RCC 7860 (cell line): ENCODE measurements around the gene GPX4.
A peak's percentile ranks its signal among the peaks of the same experiment; 100 is the strongest.
"Not testable (repeated sequence)": the region's sequence is repeated elsewhere in the genome, so short reads cannot be mapped to it uniquely, and the experiment has no call there.

Experiments used
- DNase-seq: peaks from one replicate; pipeline ENCODE4 v3.0.0-alpha.2; 2015; ENCODE audit warnings: low spot score
- FAIRE-seq: peaks from 2 replicates; lab custom pipeline; 2012; peaks lifted over from hg19 to GRCh38; lab: Jason Lieb, UNC

GPX4 gene

GRCh38 chr19:1113030-1113985 is 9.5 kb downstream of the GPX4 start:
- DNase-seq (peak; percentile 58), FAIRE-seq (no peak)

DNA sequence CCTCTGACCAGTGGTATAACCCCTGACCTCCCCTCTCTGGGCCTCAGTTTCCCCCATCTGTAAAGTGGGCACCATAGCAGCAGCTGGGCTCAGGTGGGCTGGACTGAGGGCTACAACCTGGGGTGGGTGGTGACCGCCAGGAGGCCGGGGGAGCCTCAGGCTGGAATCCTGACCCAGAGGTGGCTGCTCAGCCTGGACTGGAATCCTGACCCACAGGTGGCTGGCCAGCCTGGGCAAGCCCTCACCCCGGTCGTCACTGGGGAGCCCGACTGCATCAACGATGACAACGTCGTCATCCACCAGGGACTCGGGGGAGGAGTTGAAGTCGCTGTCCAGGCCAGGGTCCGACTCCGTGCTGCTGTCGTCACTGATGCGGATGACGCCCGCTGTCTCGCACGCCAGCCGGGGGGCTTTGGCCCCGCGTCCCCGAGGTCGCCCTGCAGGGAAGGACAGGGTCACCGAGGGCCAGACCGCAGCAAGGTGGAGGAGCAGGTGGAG is 10.2 kb downstream of the GPX4 start:
- FAIRE-seq (no peak), DNase-seq (no peak)

DNA sequence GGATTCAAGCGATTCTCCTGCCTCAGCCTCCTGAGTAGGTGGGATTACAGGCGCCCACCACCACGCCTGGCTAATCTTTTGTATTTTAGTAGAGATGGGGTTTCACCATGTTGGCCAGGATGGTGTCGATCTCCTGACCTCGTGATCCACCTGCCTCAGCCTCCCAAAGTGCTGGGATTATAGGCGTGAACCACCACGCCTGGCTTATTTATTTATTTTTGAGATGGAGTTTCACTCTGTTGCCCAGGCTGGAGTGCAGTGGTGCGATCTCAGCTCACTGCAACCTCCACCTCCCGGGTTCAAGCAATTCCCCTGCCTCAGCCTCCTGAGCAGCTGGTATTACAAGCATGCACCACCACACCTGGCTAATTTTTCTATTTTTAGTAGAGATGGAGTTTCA is 10.9 kb downstream of the GPX4 start:
- not testable (repeated sequence) for DNase-seq, FAIRE-seq

GRCh38 chr19:1115646-1116420 is 12.0 kb downstream of the GPX4 start:
- no peak for DNase-seq
- FAIRE-seq: no peak

GRCh38 chr19:1116726-1117581 is 13.2 kb downstream of the GPX4 start:
- no peak for DNase-seq
- no peak for FAIRE-seq

DNA sequence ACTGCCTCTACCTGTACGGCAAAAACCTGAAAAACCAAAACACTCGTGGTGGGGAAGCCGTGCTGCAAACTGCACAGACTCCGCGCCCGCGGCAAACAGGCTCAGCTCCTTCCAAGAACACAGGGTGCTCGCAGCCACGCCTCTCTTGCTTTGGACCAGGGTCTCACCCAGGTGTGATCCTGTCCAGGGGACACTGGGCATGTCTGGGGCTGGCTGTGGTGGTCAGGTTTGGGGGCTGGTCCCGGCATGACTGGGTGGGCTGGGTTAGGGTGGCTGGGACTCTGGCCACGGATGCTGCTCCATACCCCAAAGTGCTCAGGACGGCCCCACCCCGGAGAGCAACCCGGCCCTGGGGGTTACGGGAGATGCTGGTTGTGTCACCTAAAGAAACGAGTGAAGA is 13.9 kb downstream of the GPX4 start:
- DNase-seq: no peak
- FAIRE-seq: no peak

- DNase-seq: no peak
- no peak for FAIRE-seq
Observed at GRCh38 chr19:1118999-1119398, 15.2 kb downstream of the GPX4 start.

- no peak for FAIRE-seq
- no peak for DNase-seq
Observed at GRCh38 chr19:1119475-1120217, 15.9 kb downstream of the GPX4 start.

GRCh38 chr19:1121395-1121794 is 17.6 kb downstream of the GPX4 start:
- FAIRE-seq: no peak
- DNase-seq: no peak

DNA sequence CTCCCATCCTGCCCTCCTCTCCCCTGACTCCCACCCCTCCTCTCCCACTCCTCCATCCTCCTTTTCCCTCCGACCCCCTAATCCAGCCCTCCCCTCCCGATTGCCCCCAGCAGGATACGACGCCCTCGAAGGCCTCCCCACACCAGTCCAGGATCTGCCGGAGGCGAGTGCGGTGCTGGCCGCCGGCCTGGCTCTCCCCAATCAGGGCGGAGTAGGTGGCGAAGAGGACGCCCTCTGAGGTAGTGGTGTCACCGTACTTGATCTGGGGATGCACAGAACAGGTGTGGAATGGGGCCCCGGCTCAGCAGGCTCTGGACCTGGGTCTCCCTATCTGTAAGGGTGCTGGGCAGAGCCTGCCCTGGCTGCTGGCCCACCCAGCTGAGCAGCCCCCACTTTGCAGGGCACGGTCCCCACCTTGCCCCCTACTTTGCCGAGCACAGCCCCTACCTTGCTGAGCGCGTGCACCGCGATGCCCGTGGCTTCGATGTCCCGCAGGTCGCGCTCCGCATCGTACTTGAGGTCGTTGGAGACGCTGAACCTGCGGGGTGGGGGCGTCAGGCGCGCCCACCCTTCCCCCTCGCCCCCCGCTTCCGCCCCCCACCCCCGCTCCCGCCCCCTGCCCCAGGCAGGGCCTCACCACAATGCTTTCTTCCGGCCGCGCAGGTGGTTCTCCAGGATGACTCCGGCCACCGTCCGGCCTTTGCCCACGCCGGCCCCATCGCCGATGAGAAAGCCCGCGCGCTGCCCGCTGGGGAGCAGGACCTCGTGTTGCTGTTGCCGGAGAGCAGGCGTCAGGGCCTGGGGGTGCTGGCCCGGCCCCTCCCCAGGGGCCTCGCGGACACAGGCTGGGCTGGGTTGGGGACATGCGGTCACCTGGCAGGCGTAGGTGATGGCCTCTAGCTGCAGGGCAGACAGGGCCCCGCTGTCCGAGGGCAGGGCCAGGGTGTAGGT is 18.5 kb downstream of the GPX4 start:
- FAIRE-seq (no peak), DNase-seq (no peak)

DNA sequence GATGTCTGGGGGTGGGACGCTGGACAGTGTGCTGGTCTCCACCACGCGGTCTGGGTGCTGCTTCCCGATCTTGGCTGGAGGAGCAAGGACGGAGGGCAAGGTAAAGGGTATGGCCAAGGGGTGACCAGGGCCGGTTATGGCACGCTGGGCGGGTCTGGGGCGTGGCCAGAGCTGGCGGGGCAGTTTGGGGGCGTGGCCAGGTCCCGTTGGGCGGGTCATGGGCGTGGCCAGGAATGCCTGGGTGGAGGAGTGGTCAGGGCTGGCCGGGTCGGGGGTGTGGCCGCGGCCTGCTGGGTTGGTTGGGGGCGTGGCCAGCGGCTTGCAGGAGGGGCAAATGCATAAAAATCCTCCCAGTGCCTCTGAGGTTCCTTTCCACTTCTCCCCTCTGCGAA is 19.2 kb downstream of the GPX4 start:
- no peak for FAIRE-seq
- peak; percentile 16 for DNase-seq

- no peak for FAIRE-seq
- no peak for DNase-seq
Observed at GRCh38 chr19:1123381-1123780, 19.6 kb downstream of the GPX4 start.

DNA sequence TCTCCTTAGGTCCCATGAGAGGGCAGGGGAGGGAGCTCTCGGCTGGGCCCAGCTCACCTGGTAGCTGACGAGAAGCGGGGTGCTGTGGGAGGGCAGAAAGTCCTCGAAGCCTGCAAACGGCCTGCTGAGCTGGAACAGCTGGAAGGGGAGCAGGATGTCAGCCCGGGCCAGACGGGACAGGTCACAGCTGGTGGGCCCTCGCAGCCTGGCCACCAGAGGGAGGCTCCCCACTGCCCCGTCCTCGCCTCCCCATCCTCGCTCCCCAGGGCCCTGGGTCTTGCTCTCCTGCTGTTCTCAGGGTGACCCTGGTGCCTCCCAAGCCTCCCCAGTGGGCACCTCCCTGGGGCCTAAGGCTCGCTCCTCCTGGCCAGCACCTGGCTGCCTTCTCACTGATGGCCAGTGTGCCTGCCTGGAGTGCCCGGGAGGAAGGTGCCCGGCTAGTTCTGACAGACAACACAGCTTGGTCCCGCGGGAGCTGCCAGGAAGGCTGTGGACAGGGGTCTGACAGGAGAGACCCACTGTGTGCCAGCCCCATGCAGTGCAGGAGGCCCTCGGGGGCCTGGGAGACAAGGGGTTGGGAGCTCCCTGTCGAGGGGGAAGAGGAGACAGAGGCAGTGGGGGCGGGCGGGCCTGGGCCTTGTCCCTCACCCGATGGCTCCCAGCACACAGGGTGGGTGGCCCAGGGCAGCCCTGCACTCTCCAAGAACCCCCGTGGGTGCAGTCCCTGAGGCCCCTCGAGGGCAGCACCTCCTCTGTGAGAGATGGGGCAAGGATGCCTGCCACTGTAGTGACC is 20.3 kb downstream of the GPX4 start:
- no peak for FAIRE-seq

DNA sequence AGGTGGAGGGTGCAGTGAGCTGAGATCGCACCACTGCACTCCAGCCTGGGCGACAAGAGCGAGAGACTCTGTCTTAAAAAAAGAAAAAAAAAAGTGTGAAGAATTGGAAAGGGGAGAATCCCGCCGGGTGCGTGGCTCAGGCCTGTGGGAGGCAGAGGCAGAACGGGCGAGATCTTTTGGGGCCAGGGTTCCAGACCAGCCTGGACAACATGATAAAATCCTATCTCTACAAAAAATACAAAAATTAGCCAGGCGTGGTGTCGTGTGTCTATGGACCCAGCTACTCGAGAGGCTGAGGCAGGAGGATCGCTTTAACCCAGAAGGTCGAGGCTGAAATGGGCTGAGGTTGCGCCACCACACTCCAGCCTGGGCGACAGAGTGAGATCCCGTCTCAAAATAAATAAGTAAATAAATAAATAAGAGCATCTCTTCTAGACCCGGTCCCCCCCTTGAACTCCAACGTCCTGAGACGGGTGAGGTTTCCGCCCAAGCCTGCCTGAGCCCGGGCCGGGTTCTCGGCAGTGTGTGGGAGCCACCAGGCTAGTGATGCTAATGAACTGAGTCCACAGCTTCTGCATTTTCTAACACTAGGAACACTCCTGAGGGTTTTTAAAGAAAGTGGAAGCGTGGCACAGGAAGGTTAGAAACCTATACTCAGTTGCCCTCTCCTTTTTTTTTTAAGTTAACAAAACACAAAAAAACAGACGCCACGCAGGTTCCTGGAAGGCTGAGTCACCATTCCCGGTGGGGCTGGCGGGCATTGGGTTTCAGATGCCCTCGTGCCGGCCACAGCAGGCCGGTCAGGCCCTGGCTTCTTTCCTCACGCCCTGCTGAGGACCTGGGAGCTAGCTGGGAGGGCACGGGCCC is 22.0 kb downstream of the GPX4 start:
- DNase-seq (no peak), FAIRE-seq (no peak)

More for the DNA sequence above, 20.3 kb downstream of the GPX4 start:
- DNase-seq: no peak

DNA sequence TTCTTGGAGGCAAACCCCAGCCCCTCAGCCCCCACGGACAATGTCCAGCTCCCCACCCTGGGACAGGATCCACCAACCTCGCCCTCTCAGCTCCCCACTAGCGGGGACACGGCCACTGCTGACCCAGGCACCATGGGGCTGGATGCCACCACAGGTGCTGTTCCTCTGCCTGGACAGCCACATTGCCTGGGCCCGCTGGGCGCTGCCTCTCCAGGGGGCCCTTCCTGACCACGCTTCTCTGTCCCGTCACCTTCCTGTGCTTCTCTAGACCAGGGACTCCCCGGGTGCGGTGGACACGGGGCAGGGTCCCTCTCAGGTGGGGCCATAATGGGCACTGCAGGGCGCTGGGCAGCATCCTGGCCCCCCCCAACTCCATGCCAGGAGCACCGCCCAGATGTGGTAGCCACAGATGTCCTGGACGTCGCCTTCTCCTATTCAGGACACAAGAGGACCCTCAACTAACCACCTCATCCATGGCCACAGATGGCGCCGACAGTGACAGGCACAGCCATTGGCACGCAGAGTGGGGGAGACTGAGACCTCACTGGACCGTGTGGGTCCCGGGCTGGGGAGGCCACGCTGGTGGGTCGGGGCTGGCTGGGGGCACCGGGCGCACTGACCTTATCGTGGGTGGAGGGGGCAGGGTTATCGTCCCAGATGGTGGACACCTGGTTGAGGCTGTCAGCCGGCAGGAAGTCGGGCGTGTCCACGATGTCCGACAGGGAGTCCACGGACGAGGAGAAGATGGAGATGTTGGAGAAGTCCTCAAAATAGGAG is 23.4 kb downstream of the GPX4 start:
- DNase-seq (no peak), FAIRE-seq (no peak)

- FAIRE-seq (no peak), DNase-seq (no peak)
Observed at GRCh38 chr19:1128106-1128505, 24.3 kb downstream of the GPX4 start.
